Heart left ventricle (tissue), 16 donors: ENCODE results near the gene AHCYL2. TPM values are rescaled to one million over a fixed set of nuclear protein-coding genes. Genes with fewer than 3 reads are reported as not detected.

ENCODE experiments used
- ATAC-seq, 4 donors: fragments of 200-7000 bp; cut with Tn5 transposase; one replicate each; pipeline ENCODE4 v1.9.1; 2020 to 2022; ENCODE audit warnings: moderate library complexity in 4 of 4, mild to moderate bottlenecking in 3 of 4, moderate number of reproducible peaks in 1 of 4
- DNase-seq, 5 donors: peaks; one replicate each; pipeline ENCODE4 v3.0.0-alpha.2; 2020
- H3K27ac ChIP-seq, 12 donors: fragments of 200-600 bp; sonication (generic) in 4 of 12; one replicate each; pipeline versions ENCODE4 v1.5.0 to v1.8.0; 2016 to 2022; ENCODE audit warnings: mild to moderate bottlenecking in 2 of 12
- H3K27me3 ChIP-seq, 9 donors: fragments of 200-600 bp; sonication (generic) in 2 of 9; one replicate each; pipeline versions ENCODE4 v1.5.1 to v1.8.0; 2016 to 2022; ENCODE audit warnings: mild to moderate bottlenecking in 3 of 9
- H3K36me3 ChIP-seq, 9 donors: fragments of 200-600 bp; sonication (generic) in 2 of 9; one replicate each; pipeline versions ENCODE4 v1.5.0 to v1.8.0; 2018 to 2022; ENCODE audit warnings: mild to moderate bottlenecking in 2 of 9
- H3K4me1 ChIP-seq, 12 donors: fragments of 200-600 bp; sonication (generic) in 4 of 12; one replicate each; pipeline versions ENCODE4 v1.5.0 to v1.8.0; 2016 to 2022; ENCODE audit warnings: mild to moderate bottlenecking in 3 of 12
- H3K4me3 ChIP-seq, 12 donors: fragments of 200-600 bp; sonication (generic) in 4 of 12; one replicate each; pipeline versions ENCODE4 v1.5.0 to v1.8.0; 2017 to 2022; ENCODE audit warnings: mild to moderate bottlenecking in 9 of 12, moderate library complexity in 4 of 12
- H3K9me3 ChIP-seq, 12 donors: fragments of 200-600 bp; sonication (generic) in 4 of 12; one replicate each; pipeline versions ENCODE4 v1.5.0 to v1.8.0; 2016 to 2022; ENCODE audit warnings: mild to moderate bottlenecking in 1 of 12
- POLR2A ChIP-seq, 2 donors: fragments of 450-650 bp; IDR thresholded peaks; one replicate each; pipeline ENCODE4 v1.6.1; 2017; ENCODE audit warnings: antibody characterized with exemption in 2 of 2, mild to moderate bottlenecking in 2 of 2, moderate library complexity in 2 of 2
- WGBS, 4 donors: extraction: QIAGEN DNeasy Blood & Tissue Kit in 2 of 4; methylation state at CpG; one replicate each; pipeline versions ENCODE4 v1.1.5 to v1.1.7; 2013 to 2018; 5-methylcytosine and 5-hydroxymethylcytosine counted together
- intact Hi-C, 10 donors: fragments of 100-400 bp; cut with DNase I; formaldehyde crosslinking; loops; one replicate each; pipeline versions ENCODE4 v1.11.1 to v1.14.2; 2022
- polyA plus RNA-seq, 2 donors: library from polyadenylated mRNA; stranded (reverse); fragments of 200-250 nt; gene quantifications; one replicate each; pipeline ENCODE4 v1.2.3, GENCODE V29; 2013
- total RNA-seq, 9 donors: library from RNA; depleted of rRNA in 2 of 9; stranded (reverse); fragments of >200 nt in 2 of 9; fragmentation: NEBNext Ultra II Directional in 3 of 9; extraction: Animal tissue kit (Norgen Biotek cat#: 25700) in 3 of 9; gene quantifications; one replicate each; pipeline versions ENCODE4 v1.1.0 to v1.2.4, GENCODE V29; 2016 to 2023
- TF ChIP-seq, protein P1 (sequence below), 12 donors: fragments of 200-600 bp; sonication (generic) in 4 of 12; IDR thresholded peaks; one replicate each; pipeline versions ENCODE4 v1.5.0 to v1.8.0; 2018 to 2022; ENCODE audit warnings: antibody characterized with exemption in 12 of 12, mild to moderate bottlenecking in 5 of 12
- donor health status: ischemic (EF 13 %, LVEDD 7.1; RV severe dilation, severe dysfunction).
- donor health status: healthy with polysubstance abuse.
- donor health status: DM: no; HTN: yes; CAD: no.
- donor health status: DM: no; HTN: no; CAD: no.
- donor health status: ischemic (EF 25% LVEDD 6.9; RV normal size, moderate dysfunction).
- donor health status: ischemic (EF 25% LVEDD 5.7; RV mildly dilated, moderate dysfunction).
- donor health status: healthy.
- donor health status: DM: yes; HTN: yes; CAD: no.
- donor health status: ischemic (EF 35%, LVEDD 5.7; RV mildly dilated, moderate dysfunction).
- donor health status: nonischemic (EF 11% LVEDD 7.7; RV severe dilation, severe dysfunction).
- donor health status: DM: yes; HTN: yes; CAD: no.
- donor health status: PGD.
- donor health status: ischemic (EF 29% LVEDD 5.4; RV normal size, mild dysfunction).
- donor health status: nonischemic (EF 23%, LVEDD 6.1; RV moderate dilation, normal function).

The AHCYL2 gene
- total and polyA plus RNA-seq, 11 donors, result 1.3 to 7.6 (median 6.2) TPM

DNA sequence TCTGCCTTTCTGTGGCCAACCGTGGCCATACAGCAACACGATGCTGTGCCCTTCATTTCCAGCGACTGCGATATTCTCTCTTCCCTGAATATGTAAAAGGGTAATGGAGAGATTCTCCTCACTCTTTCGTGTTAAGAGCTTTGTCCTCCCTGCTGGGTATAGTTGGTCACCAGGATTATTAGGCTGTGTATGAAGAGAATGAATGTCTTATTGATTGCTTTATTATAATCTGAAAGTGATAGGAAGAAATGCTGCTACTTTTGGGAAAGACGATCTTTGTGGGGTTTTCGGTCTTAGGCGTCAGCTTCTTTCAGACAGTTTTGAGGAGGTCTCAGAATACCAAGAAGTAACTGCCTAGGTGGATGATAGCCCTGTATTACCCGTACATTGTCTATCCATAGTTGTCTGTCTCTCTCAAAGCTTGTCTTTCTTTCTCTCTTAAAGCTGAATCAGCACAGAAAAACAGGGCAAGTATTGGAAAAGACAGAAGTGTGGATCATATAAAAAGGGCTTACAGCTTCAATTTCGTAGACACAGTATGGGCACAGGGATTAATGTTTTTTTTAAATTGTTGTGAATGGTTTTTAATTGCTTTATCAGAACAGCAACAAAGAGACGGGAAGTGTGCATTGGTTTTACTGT lies 1.2 kb downstream of the AHCYL2 start:
- 26 to 35% (median 31%) methylated on average over 11 of the region's 11 CpGs for WGBS, 4 donors
- Histone ChIP-seq H3K4me3 (peak overlapping the region in 11 of 12 donors; percentile 71 to 93 (median 85)), H3K9me3 (no peaks in the 10 kb centered on the region), H3K4me1 (peaks cover 0 to 31% (median 9%) of the 10 kb centered on the region in 12 donors), H3K36me3 (no peaks in the 10 kb centered on the region), H3K27ac (peak overlapping the region in 7 of 12 donors; percentile 36 to 98 (median 94)), H3K27me3 (no peaks in the 10 kb centered on the region)
- TF ChIP-seq, protein P1, sequence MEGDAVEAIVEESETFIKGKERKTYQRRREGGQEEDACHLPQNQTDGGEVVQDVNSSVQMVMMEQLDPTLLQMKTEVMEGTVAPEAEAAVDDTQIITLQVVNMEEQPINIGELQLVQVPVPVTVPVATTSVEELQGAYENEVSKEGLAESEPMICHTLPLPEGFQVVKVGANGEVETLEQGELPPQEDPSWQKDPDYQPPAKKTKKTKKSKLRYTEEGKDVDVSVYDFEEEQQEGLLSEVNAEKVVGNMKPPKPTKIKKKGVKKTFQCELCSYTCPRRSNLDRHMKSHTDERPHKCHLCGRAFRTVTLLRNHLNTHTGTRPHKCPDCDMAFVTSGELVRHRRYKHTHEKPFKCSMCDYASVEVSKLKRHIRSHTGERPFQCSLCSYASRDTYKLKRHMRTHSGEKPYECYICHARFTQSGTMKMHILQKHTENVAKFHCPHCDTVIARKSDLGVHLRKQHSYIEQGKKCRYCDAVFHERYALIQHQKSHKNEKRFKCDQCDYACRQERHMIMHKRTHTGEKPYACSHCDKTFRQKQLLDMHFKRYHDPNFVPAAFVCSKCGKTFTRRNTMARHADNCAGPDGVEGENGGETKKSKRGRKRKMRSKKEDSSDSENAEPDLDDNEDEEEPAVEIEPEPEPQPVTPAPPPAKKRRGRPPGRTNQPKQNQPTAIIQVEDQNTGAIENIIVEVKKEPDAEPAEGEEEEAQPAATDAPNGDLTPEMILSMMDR (IDR thresholded peaks at IDR 0.05), result no peak
- TF ChIP-seq POLR2A (IDR thresholded peaks at IDR 0.05), result no peak
- intact Hi-C loops, result loop anchor here in 3 of 10 donors (10.0 kb wide), 2 partner anchors 389 to 419 kb away; partner anchors contain the start of gene NRF1 (in 2 of the 3)
- ATAC-seq, result no peak
- no peak for DNase-seq

DNA sequence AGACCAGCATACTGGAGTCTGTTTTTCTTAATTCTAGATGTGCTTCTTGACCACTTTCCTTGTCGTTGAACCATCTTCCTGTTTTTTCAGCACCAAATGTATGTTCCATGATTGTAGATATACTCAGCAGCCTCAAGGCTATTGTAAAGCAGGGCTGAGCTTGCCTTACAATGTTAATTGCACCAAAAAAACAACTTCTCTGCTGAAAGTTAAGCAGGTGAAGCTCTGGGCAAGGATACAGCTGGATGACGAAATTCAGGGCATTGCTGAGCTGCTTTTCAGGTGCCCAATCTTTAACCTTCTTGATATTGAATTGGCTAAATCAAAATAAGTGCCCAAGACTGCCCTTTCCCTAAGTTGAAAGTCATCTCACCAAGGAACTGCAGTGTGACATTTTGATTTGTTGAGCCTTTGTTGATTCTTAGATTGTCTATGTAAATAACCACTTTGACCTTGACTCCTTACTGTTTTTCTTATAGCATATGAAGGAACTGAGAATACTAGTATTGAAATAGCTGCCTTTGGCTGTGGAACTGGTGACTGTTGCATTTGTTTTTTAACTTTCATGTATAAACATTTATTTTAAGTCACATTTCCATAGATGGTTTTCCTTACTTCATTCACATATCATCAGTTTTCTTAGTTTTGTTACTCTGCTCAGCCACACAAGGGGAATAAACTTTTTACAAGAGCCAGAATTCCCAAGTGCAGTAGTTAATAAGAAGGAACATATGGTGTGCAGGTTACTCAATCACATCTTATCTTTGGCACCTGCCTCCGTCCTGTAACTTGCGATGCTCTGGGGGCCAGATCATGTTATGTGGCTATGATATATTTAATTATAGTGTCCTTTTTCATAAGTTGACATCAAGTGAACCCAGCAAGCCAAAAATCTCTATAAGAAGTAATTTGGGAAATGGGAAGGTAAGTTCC lies 3.1 kb downstream of the AHCYL2 start:
- Histone ChIP-seq H3K27ac (no peak overlapping the region), H3K4me3 (no peak overlapping the region), H3K36me3 (no peaks in the 10 kb centered on the region), H3K4me1 (peaks cover 0 to 27% (median 9%) of the 10 kb centered on the region in 12 donors), H3K27me3 (no peaks in the 10 kb centered on the region), H3K9me3 (no peaks in the 10 kb centered on the region)
- intact Hi-C loops, result loop anchor here in 3 of 10 donors (10.0 kb wide), 2 partner anchors 387 to 417 kb away; partner anchors contain the start of gene NRF1 (in 2 of the 3)
- no peak for DNase-seq
- TF ChIP-seq, protein P1 (IDR thresholded peaks at IDR 0.05), result no peak
- TF ChIP-seq POLR2A (IDR thresholded peaks at IDR 0.05), result no peak
- no peak for ATAC-seq
- 86 to 90% (median 90%) methylated on average over 4 of the region's 4 CpGs for WGBS, 4 donors

DNA sequence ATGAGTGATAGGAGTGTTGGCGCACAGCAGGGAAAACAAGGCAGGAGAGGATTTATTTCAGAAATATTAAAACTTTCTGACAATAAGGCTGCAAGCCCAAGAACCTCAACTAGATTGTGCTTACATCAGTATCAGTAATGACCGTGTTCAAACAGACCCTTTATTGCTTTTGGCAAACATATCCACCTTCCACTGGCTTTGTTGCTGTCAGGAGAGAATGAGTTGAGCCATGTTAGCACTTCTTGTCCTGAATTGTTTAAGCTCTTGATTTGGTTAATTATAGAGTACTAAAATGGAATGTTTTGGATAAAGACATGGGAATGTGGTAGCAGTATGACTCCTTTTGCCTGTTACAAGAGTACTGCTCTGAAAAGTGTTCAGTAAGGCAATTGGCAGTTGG lies 3.8 kb downstream of the AHCYL2 start:
- intact Hi-C loops, result loop anchor here in 3 of 10 donors (10.0 kb wide), 2 partner anchors 386 to 416 kb away; partner anchors contain the start of gene NRF1 (in 2 of the 3)
- 85 to 96% (median 88%) methylated on average over 2 of the region's 2 CpGs for WGBS, 4 donors

More for the DNA sequence above, 3.8 kb downstream of the AHCYL2 start:
- Histone ChIP-seq H3K4me1 (peaks cover 0 to 27% (median 9%) of the 10 kb centered on the region in 12 donors), H3K36me3 (no peaks in the 10 kb centered on the region), H3K27ac (no peak overlapping the region), H3K27me3 (no peaks in the 10 kb centered on the region), H3K4me3 (no peak overlapping the region), H3K9me3 (no peaks in the 10 kb centered on the region)
- no peak for ATAC-seq
- TF ChIP-seq, protein P1 (IDR thresholded peaks at IDR 0.05), result no peak
- TF ChIP-seq POLR2A (IDR thresholded peaks at IDR 0.05), result no peak
- DNase-seq, result no peak
